Activated CD4-positive, alpha-beta T cell treated with anti-CD3 and anti-CD28 coated beads for 36 hours (primary cell): ENCODE results near the gene CISD3. TPM values are rescaled to one million over a fixed set of nuclear protein-coding genes. Genes with fewer than 3 reads are reported as not detected.

ENCODE experiments used
- ATAC-seq: fragments of 200-7000 bp; cut with Tn5 transposase; one replicate; pipeline ENCODE4 v1.10.0; 2021; ENCODE audit warnings: mild to moderate bottlenecking, moderate library complexity
- CTCF ChIA-PET: fragments of 350-600 bp; sonication (Branson Sonifier 250); formaldehyde crosslinking; loops from one replicate; lab custom pipeline; 2021; ENCODE audit warnings: antibody characterized with exemption; lab: Charles Lee
- POLR2A ChIA-PET: fragments of 350-600 bp; sonication (Branson Sonifier 250); formaldehyde crosslinking; loops from one replicate; lab custom pipeline; 2021; ENCODE audit warnings: antibody characterized with exemption, inconsistent platforms; lab: Charles Lee
- DNase-seq: peaks from one replicate; pipeline ENCODE4 v3.0.0-alpha.2; 2020
- H3K27ac Mint-ChIP-seq: one replicate; pipeline ENCODE4 v1.8.0; 2021; ENCODE audit warnings: mixed read lengths
- H3K27me3 Mint-ChIP-seq: one replicate; pipeline ENCODE4 v1.8.0; 2021; ENCODE audit warnings: mixed read lengths
- H3K36me3 Mint-ChIP-seq: one replicate; pipeline ENCODE4 v1.8.0; 2021; ENCODE audit warnings: low read depth, mixed read lengths
- H3K4me1 Mint-ChIP-seq: one replicate; pipeline ENCODE4 v1.8.0; 2021; ENCODE audit warnings: mixed read lengths
- H3K4me3 Mint-ChIP-seq: one replicate; pipeline ENCODE4 v1.8.0; 2021; ENCODE audit warnings: mild to moderate bottlenecking, moderate library complexity, mixed read lengths
- H3K9me3 Mint-ChIP-seq: one replicate; pipeline ENCODE4 v1.8.0; 2021; ENCODE audit warnings: low read depth, mixed read lengths
- intact Hi-C, 2 experiments: fragments of 100-400 bp; cut with DNase I in 1 of 2; cut with micrococcal nuclease in 1 of 2; formaldehyde crosslinking; loops; one replicate each; pipeline versions ENCODE4 v1.14.2 to v1.15.1; 2022 to 2024; cut with DNase I, micrococcal nuclease
- total RNA-seq, 2 experiments: library from RNA; stranded (reverse); gene quantifications; one replicate each; pipeline ENCODE4 v1.2.3, GENCODE V29; 2021

The CISD3 gene
- total RNA-seq, 2 experiments from 2014 or later, result 49.4 to 58.6 TPM

DNA sequence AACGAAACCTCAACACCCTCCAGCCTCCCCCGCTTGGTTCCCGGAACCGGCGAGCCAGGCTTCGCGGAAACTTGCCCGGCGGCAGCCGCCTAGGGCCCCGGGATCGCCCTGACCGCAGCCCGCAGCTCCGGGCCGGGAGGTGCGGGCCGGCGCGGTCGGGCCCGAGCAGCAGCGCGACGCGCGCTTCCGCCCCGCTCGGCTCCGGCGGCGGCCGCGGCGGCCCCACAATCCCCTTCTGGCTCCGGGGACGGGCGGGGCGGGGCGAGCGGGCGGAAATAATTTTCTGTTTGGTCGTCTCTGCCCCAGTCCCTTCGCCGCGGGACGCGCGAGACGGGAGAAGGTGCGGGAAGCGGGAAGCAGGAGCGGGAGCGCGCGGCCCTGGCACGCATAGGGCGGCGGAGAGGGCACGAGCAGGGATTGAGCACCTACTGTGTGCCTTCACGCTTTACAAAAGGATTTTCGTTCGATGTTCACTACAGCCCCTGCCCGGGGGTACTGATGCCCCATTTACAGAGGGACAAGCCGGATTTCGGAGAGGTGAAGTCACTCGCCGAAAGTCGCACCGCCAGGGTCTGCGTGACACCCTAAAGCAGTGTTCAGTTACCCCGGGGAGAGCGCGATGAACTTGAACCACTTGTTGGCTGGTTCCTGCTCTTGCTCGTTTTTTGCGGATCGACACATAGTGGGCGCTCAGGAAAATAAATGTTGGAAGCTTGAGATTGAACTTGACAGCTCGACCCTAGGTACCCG is 27.8 kb upstream of the CISD3 start:
- DNase-seq (peak; percentile 92), ATAC-seq (peak; percentile 10)
- CTCF ChIA-PET, result interaction anchor here (0.5 to 2.1 kb wide), 5 partner anchors 25 to 144 kb away, joined by 3 to 11 read pairs (median 4); no protein-coding TSS in a partner anchor
- POLR2A ChIA-PET, result interaction anchor here (0.7 to 3.4 kb wide), 4 partner anchors 26 to 186 kb away, joined by 3 to 20 read pairs (median 4); partner anchors contain the start of genes EPOP and PSMB3
- Mint-ChIP-seq H3K27me3 (no peaks in the 10 kb centered on the region), H3K4me1 (peaks cover 48% of the 10 kb centered on the region), H3K4me3 (peak overlapping the region; percentile 95), H3K9me3 (no peaks in the 10 kb centered on the region), H3K27ac (peak overlapping the region; percentile 100), H3K36me3 (peaks cover 33% of the 10 kb centered on the region)
- intact Hi-C loops, result loop anchor here (2.0 to 5.0 kb wide), 8 partner anchors 122 to 1295 kb away; partner anchors contain the start of genes SYNRG (in 2 of the 2), ACACA (in 1 of the 2), CWC25 (in 1 of the 2) and FBXL20 (in 1 of the 2)

DNA sequence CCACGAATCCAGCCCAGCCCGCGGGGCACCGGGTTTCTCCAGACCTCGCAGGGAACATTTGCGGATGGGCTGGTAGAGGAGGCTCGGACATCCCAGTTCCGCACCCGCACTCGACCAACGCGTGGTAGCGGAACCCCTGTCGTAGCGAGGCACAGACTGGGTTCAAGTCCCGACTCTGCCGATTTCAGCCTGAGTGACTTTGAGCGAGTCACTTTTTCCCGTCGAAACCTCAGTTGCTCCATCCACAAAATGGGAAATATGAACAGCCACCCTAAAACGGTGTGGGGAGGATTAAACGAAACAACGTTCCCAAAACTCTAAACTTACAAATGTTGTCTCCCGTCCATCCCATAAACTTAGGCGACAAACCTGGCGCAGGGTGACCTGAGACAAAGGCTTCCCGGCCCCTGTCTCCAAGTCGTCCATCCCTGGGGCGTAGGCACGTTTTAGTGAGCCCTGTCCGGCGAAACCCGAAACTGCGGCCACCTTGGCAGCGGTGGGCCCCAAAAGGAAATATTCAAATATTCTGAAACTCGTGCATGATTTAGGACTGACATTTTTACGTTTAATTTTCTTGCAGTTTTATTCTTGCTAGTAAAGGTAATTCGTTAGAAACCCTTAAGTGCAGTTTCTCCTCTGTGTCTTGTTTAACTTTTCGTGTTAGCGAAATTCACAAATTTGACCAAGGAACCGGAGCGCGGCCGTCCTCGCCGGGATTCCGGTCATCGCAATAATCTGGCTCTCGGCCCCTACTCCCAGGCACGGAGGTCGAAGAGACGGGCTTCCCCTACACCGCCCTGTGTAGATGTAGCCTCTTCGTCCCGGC is 27.0 kb upstream of the CISD3 start:
- intact Hi-C loops, result loop anchor here (2.0 to 5.0 kb wide), 8 partner anchors 122 to 1296 kb away; partner anchors contain the start of genes SYNRG (in 2 of the 2), ACACA (in 1 of the 2), CWC25 (in 1 of the 2) and FBXL20 (in 1 of the 2)
- H3K4me1 Mint-ChIP-seq, result peaks cover 49% of the 10 kb centered on the region
- H3K36me3 Mint-ChIP-seq, result peaks cover 41% of the 10 kb centered on the region
- H3K27me3 Mint-ChIP-seq, result no peaks in the 10 kb centered on the region
- no peak for DNase-seq
- ChIA-PET POLR2A (interaction anchor here (1.2 to 3.4 kb wide), 2 partner anchors 27 to 165 kb away, joined by 3 to 20 read pairs; partner anchors contain the start of gene EPOP), CTCF (interaction anchor here (0.5 to 0.7 kb wide), 3 partner anchors 24 to 145 kb away, joined by 3 read pairs; no protein-coding TSS in a partner anchor)
- ATAC-seq, result no peak
- peak overlapping the region; percentile 100 for H3K27ac Mint-ChIP-seq
- peak overlapping the region; percentile 95 for H3K4me3 Mint-ChIP-seq
- no peaks in the 10 kb centered on the region for H3K9me3 Mint-ChIP-seq

DNA sequence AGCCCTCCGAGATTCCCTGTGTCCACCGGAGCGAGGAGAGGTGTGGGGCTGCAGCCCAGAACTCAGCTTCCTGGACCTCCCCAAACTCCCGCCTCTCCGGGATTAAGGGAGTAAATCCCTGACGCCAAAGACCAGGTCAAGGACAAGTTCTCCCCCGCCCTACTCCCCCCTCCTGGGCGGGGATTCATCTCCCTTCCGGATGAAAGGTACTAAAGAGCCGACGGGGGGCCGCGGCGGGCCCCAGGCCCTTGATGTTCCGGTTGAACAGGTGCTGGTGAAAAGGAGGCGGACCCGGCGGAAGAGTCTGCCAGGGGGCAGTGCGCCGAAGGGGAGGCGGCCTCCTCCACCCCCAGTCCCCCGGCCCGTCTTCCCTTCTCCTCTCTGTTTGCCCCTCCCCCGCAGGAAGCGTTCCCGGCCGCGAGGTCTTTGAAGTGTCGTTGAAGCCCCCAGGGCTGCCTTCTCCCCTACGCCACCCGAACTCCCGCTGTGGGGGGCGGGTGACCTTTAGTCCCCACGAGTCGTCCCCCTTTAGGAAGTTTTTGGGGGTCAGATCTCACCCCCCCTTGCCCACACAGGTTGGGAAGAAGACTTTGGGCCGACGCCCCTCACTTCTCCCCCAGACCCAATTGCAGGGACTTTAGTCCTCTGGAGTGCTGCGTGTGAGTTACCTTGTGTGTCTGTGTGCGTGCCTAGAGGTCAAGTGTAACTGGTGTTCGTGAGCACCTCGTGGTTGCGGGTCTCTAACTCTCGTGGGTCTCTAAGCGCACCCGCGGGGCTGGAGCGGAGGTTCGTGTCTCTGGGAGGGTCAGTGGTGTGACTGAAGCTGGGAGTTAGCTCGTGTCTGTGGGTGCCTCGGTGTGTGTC is 26.2 kb upstream of the CISD3 start:
- ChIA-PET POLR2A (interaction anchor here (0.6 to 1.4 kb wide), 5 partner anchors 15 to 164 kb away, joined by 3 to 7 read pairs (median 3); partner anchors contain the start of gene RPL23), CTCF (interaction anchor here (0.6 to 1.4 kb wide), 6 partner anchors 25 to 450 kb away, joined by 3 to 5 read pairs (median 4); partner anchors contain the start of gene EPOP)
- H3K27ac Mint-ChIP-seq, result peak overlapping the region; percentile 100
- intact Hi-C loops, result loop anchor here (2.0 to 5.0 kb wide), 8 partner anchors 121 to 1297 kb away; partner anchors contain the start of genes SYNRG (in 2 of the 2), ACACA (in 1 of the 2), CWC25 (in 1 of the 2) and FBXL20 (in 1 of the 2)
- no peaks in the 10 kb centered on the region for H3K9me3 Mint-ChIP-seq
- H3K4me3 Mint-ChIP-seq, result peak overlapping the region; percentile 95
- peaks cover 50% of the 10 kb centered on the region for H3K4me1 Mint-ChIP-seq
- H3K27me3 Mint-ChIP-seq, result no peaks in the 10 kb centered on the region
- DNase-seq, result peak; percentile 93
- H3K36me3 Mint-ChIP-seq, result peaks cover 45% of the 10 kb centered on the region
- ATAC-seq, result peak; percentile 12

DNA sequence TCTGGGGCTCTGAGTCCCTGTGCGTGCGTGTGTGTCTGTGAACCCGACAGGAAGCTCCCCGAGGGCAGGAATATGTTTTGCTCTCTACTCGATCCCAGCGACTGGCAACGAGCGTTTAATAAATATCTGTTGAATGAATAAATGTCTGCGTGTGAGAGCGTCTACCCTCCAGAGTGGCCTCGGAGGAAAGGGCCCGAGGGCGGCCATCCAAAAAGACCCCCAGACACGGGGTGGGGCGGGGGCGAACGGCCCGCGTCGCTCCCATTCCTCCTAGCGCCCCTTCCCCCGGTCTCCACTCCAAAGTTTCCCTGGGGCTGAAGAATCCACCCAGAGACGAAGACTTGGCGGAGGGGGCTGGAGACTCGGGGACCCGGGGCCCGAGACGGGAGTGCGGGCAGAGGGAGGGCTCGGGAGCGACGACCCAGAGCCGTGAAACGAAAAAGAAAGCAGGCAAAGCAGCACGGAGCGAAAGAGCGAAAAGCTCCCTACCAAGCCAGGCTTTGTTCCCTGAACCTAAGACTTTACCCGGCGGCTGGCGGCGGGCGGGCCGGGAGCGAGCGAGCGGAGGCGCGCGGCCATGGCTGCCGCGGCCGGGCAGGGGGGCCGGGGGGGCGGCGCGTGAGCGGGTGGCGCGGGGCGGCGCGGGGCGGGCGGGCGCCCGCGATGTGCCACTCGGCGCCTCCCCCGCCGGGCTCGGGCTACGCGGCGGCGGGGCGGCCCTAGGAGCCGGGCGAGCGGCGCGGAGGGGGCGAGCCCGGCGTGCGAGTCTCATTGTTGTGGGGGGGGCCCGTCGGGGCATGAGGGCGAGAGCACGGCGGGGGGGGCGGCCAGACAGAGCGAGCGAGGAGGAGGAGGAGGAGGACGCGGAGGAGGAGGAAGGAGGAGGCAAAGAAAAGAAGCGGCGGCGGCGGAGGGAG is 25.3 kb upstream of the CISD3 start, which contains the start of gene MLLT6:
MLLT6 (plus strand) TSS at position 668 of the 917 bp plus-strand sequence. CDS start 360 bp downstream, outside the sequence.
- peak within 1 kb of the TSS; percentile 95 for H3K4me3 Mint-ChIP-seq
- H3K27me3 Mint-ChIP-seq, result no peaks in the 10 kb centered on the region
- ChIA-PET POLR2A (interaction anchor here (0.6 to 1.4 kb wide), 5 partner anchors 14 to 163 kb away, joined by 3 to 7 read pairs (median 3); partner anchors contain the start of gene RPL23), CTCF (interaction anchor here (0.6 to 1.4 kb wide), 5 partner anchors 24 to 449 kb away, joined by 3 to 5 read pairs (median 4); partner anchors contain the start of gene EPOP)
- peaks cover 48% of the 10 kb centered on the region for H3K4me1 Mint-ChIP-seq
- intact Hi-C loops, result loop anchor here (5.0 kb wide), 6 partner anchors 447 to 1298 kb away; partner anchors contain the start of genes SYNRG (in 2 of the 2), ACACA (in 1 of the 2), FBXL20 (in 1 of the 2) and MED1 (in 1 of the 2)
- no peaks in the 10 kb centered on the region for H3K9me3 Mint-ChIP-seq
- peaks cover 53% of the 10 kb centered on the region for H3K36me3 Mint-ChIP-seq
- H3K27ac Mint-ChIP-seq, result peak within 1 kb of the TSS; percentile 100
- no peak for ATAC-seq
- peak; percentile 83 for DNase-seq

DNA sequence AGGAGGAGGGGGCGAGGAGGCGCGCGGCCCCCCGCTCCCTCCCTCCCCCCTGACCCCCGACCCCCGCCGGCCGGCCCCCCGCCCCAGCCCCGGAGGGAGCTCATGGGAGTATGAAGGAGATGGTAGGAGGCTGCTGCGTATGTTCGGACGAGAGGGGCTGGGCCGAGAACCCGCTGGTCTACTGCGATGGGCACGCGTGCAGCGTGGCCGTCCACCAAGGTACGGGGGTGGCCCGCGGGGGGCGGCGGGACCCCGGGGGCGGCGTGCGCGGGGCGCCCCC is 24.7 kb upstream of the CISD3 start:
- ATAC-seq (no peak), DNase-seq (no peak)
- intact Hi-C loops, result no loop called here
- Mint-ChIP-seq H3K4me3 (peak overlapping the region; percentile 95), H3K9me3 (no peaks in the 10 kb centered on the region), H3K27ac (no peak overlapping the region), H3K27me3 (no peaks in the 10 kb centered on the region), H3K36me3 (peaks cover 55% of the 10 kb centered on the region), H3K4me1 (peaks cover 48% of the 10 kb centered on the region)
- CTCF ChIA-PET, result interaction anchor here (1.0 to 1.4 kb wide), 2 partner anchors 30 to 448 kb away, joined by 3 to 5 read pairs; no protein-coding TSS in a partner anchor
- POLR2A ChIA-PET, result interaction anchor here (1.0 to 1.4 kb wide), 3 partner anchors 23 to 148 kb away, joined by 3 to 7 read pairs (median 3); partner anchors contain the start of gene RPL23

DNA sequence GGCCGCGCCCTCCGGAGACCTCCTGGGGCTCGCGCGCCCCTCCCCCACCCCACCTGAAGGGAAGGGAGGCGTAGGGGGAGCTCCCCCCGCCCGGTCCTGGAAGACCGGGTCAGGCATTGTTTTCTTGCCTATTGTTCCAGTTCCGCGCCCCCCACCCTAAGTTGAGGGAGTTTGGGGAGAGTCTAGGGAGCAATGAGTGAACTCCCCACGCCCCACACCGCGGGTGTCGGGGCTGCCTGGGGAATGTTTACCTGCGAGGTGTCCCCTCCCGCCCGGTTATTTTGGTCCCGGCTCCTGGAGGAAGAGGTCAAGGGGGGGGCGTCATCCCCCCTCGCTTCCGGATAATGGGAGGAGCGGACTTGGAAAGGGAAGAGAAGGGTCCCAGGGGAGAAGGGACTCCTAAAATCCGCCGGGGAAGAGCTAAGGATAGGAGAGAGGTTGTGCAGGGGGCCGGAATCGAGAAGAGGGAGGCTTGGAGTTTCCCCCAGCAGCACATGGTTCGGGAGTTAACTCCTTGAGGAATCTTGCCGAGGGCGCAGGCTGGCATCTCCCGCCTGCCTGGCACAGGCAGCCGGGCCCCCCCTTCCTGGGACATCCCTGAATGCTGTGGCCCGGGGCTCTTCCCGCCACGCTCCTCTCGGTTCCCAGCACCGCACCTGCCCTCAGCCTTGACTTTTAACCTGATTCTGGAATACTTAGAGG is 24.2 kb upstream of the CISD3 start:
- ChIA-PET POLR2A (interaction anchor here (0.9 to 1.6 kb wide), 4 partner anchors 9 to 46 kb away, joined by 3 to 5 read pairs (median 4); no protein-coding TSS in a partner anchor), CTCF (interaction anchor here (0.6 to 1.8 kb wide), 8 partner anchors 12 to 61 kb away, joined by 3 to 16 read pairs (median 6); partner anchors contain the start of genes EPOP and PSMB3)
- no peaks in the 10 kb centered on the region for H3K9me3 Mint-ChIP-seq
- H3K4me1 Mint-ChIP-seq, result peaks cover 48% of the 10 kb centered on the region
- H3K4me3 Mint-ChIP-seq, result peak overlapping the region; percentile 95
- H3K27ac Mint-ChIP-seq, result peak overlapping the region; percentile 93
- no peaks in the 10 kb centered on the region for H3K27me3 Mint-ChIP-seq
- intact Hi-C loops, result no loop called here
- DNase-seq (peak; percentile 55), ATAC-seq (no peak)
- H3K36me3 Mint-ChIP-seq, result peaks cover 59% of the 10 kb centered on the region

DNA sequence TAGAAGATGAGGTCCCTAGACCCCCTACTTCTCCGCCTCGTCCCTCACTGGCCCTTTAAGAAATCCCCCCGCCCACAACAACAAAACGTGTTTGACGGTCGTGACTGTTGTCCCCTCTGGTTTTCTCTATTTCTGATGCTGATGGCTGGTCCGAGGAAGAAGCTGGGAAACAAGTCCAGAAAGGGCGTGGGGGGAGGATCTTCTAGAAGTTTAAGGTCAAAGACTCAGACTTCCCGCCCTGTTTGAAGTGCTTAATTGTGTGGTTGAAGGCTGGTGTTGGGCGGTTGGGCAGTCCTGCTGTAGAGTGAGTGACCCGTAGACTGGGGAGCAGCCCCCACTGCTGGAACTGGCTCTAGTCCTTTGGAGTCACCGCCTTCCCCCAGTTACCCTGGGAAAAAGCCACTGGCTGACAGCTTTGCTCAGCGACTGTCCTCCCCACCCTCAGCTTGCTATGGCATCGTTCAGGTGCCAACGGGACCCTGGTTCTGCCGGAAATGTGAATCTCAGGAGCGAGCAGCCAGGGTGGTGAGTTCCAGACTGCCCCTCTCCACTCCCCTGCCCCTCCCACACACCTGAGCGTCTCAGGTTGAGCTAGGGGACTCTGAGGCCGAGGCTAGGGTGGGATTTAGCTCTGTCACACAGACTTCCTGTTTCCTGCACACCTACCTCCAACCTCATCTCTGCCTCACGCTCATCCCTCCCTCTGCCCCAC is 23.5 kb upstream of the CISD3 start:
- DNase-seq, result peak; percentile 48
- intact Hi-C loops, result no loop called here
- Mint-ChIP-seq H3K36me3 (peaks cover 66% of the 10 kb centered on the region), H3K27ac (peak overlapping the region; percentile 93), H3K4me1 (peaks cover 50% of the 10 kb centered on the region), H3K4me3 (peak overlapping the region; percentile 95), H3K27me3 (no peaks in the 10 kb centered on the region), H3K9me3 (no peaks in the 10 kb centered on the region)
- ChIA-PET CTCF (interaction anchor here (0.6 to 2.4 kb wide), 10 partner anchors 11 to 91 kb away, joined by 3 to 16 read pairs (median 5); partner anchors contain the start of genes EPOP and PSMB3), POLR2A (interaction anchor here (0.5 to 1.6 kb wide), 5 partner anchors 8 to 45 kb away, joined by 3 to 5 read pairs (median 4); no protein-coding TSS in a partner anchor)
- ATAC-seq, result no peak

DNA sequence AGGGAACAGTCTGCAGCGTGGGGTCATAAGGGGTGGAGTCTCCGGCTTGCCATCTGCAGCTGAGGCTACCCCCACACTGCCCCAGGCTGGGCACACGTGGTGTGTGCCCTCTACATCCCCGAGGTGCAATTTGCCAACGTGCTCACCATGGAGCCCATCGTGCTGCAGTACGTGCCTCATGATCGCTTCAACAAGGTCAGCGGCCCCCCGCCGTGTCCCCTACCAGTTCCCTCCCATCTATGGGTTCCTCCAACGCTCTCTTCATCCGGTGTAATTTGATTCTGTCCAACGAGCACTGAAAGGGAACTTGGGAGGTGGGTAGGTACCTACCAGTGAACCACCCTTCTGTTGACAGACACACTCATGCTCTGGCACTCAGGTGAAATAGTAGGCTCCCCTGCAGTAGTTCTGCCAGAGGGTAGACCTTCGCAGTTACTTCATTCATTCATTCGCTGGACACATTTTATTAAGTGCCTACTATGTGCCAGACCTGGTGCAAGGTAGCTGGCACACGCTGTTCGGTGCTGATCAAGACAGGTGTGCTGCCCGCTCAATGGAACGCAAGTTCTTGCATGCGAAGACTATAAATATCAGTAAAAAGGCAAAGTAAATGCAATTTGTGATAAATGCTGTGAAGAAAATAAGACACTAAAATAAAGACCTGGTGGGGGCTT is 22.3 kb upstream of the CISD3 start:
- Mint-ChIP-seq H3K27me3 (no peaks in the 10 kb centered on the region), H3K27ac (peak overlapping the region; percentile 93), H3K9me3 (no peaks in the 10 kb centered on the region), H3K4me3 (peak overlapping the region; percentile 95), H3K36me3 (peaks cover 75% of the 10 kb centered on the region), H3K4me1 (peaks cover 55% of the 10 kb centered on the region)
- ChIA-PET POLR2A (no interaction called here), CTCF (interaction anchor here (1.3 to 2.4 kb wide), 5 partner anchors 10 to 40 kb away, joined by 3 to 16 read pairs (median 9); no protein-coding TSS in a partner anchor)
- ATAC-seq (no peak), DNase-seq (no peak)
- intact Hi-C loops, result no loop called here
